Natural killer cell (primary cell): Measurements from ENCODE around the gene DNAAF8. TPM values are rescaled to one million over a fixed set of nuclear protein-coding genes. Genes with fewer than 3 reads are reported as not detected.

ENCODE experiments used
- ATAC-seq, 3 donors: fragments of 150-1000 bp in 2 of 3; fragments of 200-7000 bp in 1 of 3; cut with Tn5 transposase; 1 replicate in 1 of 3; 2 replicates in 2 of 3; pipeline ENCODE4 v1.10.0; 2021; ENCODE audit warnings: mild to moderate bottlenecking in 2 of 3, moderate library complexity in 2 of 3
- DNase-seq, 2 donors: peaks; one replicate each; pipeline versions ENCODE4 v3.0.0 to v3.0.0-alpha.2; 2013 to 2021; ENCODE audit warnings: mixed read lengths in 1 of 2
- H3K27ac ChIP-seq: one replicate; pipeline ENCODE4 v1.5.1; 2013; ENCODE audit warnings: mild to moderate bottlenecking, low read length
- H3K27me3 ChIP-seq: one replicate; pipeline ENCODE4 v1.6.1; 2013; ENCODE audit warnings: low read length; ENCODE audit not compliant: control insufficient read depth, insufficient read depth
- H3K36me3 ChIP-seq: one replicate; pipeline ENCODE4 v1.6.1; 2013; ENCODE audit warnings: low read length; ENCODE audit not compliant: control insufficient read depth, insufficient read depth
- H3K4me1 ChIP-seq: one replicate; pipeline ENCODE4 v1.6.1; 2013; ENCODE audit warnings: low read length; ENCODE audit not compliant: control insufficient read depth, insufficient read depth
- H3K4me3 ChIP-seq: one replicate; pipeline ENCODE4 v1.5.1; 2013; ENCODE audit warnings: low read length
- H3K9me3 ChIP-seq: one replicate; pipeline ENCODE4 v1.6.1; 2013; ENCODE audit warnings: low read length; ENCODE audit not compliant: control insufficient read depth, insufficient read depth
- H3K27ac Mint-ChIP-seq, 2 donors: one replicate each; pipeline ENCODE4 v1.8.0; 2022; ENCODE audit warnings: mild to moderate bottlenecking in 2 of 2, mixed read lengths in 2 of 2, moderate library complexity in 1 of 2
- H3K27me3 Mint-ChIP-seq, 2 donors: one replicate each; pipeline ENCODE4 v1.8.0; 2022; ENCODE audit warnings: low read depth in 2 of 2, mixed read lengths in 2 of 2
- H3K36me3 Mint-ChIP-seq: one replicate; pipeline ENCODE4 v1.8.0; 2022; ENCODE audit warnings: mixed read lengths
- H3K4me1 Mint-ChIP-seq, 2 donors: one replicate each; pipeline ENCODE4 v1.8.0; 2022; ENCODE audit warnings: mixed read lengths in 2 of 2
- H3K4me3 Mint-ChIP-seq: one replicate; pipeline ENCODE4 v1.8.0; 2022; ENCODE audit warnings: mild to moderate bottlenecking, moderate library complexity, mixed read lengths
- H3K9me3 Mint-ChIP-seq, 2 donors: one replicate each; pipeline ENCODE4 v1.8.0; 2022; ENCODE audit warnings: mixed read lengths in 2 of 2
- WGBS: methylation state at CpG from one replicate; pipeline ENCODE4 v1.1.7; 2013; ENCODE audit warnings: missing lambda C conversion rate; ENCODE audit not compliant: insufficient coverage; 5-methylcytosine and 5-hydroxymethylcytosine counted together
- intact Hi-C: fragments of 100-400 bp; cut with micrococcal nuclease; formaldehyde crosslinking; loops from one replicate; pipeline ENCODE4 v1.14.2; 2022
- total RNA-seq, 4 donors: library from RNA; stranded (reverse); fragments of 120-200 nt in 1 of 4; gene quantifications; one replicate each; pipeline versions ENCODE4 v1.2.3 to v1.2.4, GENCODE V29; 2013 to 2022
- TF ChIP-seq, protein P1 (sequence below): fragments of 200-600 bp; IDR thresholded peaks from one replicate; pipeline ENCODE4 v1.8.0; 2022; ENCODE audit warnings: antibody characterized with exemption

Gene DNAAF8
- total RNA-seq, 3 donors from 2014 or later (not counting 1 experiment from before 2014, with no cell fraction given), result 0.54 TPM; not detected in 2

DNA sequence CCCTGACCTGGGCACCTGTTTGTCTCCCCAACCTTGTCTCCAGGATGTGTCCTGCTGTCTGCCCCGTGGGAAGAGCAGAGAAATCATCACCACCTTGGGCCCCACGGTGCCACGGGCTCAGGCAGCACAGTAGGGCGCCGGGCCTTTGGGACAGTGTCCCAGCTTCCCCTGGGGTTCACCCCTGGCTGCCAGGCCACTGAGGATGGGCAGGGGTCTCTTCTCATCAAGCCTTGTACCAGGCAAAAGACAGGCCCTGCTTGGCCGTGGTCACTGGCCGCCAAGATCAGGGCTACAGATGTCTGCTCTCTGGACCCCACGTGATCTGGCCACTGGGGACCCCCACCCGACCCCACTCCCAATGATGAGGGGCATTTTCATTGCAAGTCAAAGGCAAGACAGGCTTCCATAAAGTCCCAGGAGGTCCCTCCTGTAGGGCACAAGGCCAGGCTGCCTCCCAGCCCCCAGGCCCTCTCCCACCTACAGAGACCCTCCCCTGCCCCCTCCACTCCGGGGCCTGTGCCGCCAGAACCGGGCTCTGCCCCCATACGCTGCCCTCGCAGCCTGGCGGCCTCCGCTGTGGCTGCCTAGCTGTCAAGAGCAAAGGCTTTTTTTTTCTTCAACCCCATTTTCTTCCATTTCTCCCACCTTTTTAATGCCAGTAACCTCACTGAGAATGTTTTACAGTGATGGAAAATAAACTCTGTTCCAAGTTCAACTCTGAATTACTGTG, 14.5 kb downstream of the DNAAF8 start:
- no peak overlapping the region for H3K4me3 Mint-ChIP-seq
- no peak for DNase-seq
- TF ChIP-seq, protein P1, sequence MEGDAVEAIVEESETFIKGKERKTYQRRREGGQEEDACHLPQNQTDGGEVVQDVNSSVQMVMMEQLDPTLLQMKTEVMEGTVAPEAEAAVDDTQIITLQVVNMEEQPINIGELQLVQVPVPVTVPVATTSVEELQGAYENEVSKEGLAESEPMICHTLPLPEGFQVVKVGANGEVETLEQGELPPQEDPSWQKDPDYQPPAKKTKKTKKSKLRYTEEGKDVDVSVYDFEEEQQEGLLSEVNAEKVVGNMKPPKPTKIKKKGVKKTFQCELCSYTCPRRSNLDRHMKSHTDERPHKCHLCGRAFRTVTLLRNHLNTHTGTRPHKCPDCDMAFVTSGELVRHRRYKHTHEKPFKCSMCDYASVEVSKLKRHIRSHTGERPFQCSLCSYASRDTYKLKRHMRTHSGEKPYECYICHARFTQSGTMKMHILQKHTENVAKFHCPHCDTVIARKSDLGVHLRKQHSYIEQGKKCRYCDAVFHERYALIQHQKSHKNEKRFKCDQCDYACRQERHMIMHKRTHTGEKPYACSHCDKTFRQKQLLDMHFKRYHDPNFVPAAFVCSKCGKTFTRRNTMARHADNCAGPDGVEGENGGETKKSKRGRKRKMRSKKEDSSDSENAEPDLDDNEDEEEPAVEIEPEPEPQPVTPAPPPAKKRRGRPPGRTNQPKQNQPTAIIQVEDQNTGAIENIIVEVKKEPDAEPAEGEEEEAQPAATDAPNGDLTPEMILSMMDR, result no peak
- H3K9me3 Mint-ChIP-seq, result no peaks in the 10 kb centered on the region
- H3K36me3 Mint-ChIP-seq, result no peaks in the 10 kb centered on the region
- H3K4me1 ChIP-seq, result no peaks in the 10 kb centered on the region
- H3K27ac ChIP-seq, result no peak overlapping the region
- peak overlapping the region in 1 of 2 donors; percentile 77 for H3K27ac Mint-ChIP-seq
- intact Hi-C loops, result no loop called here
- H3K27me3 Mint-ChIP-seq, result no peaks in the 10 kb centered on the region
- H3K4me1 Mint-ChIP-seq, result peaks cover 10% of the 10 kb centered on the region in 2 donors
- no peaks in the 10 kb centered on the region for H3K27me3 ChIP-seq
- H3K4me3 ChIP-seq, result no peak overlapping the region
- ATAC-seq, result no peak
- peaks cover 28% of the 10 kb centered on the region for H3K36me3 ChIP-seq
- 94% methylated on average over 16 of the region's 16 CpGs for WGBS
- H3K9me3 ChIP-seq, result no peaks in the 10 kb centered on the region

DNA sequence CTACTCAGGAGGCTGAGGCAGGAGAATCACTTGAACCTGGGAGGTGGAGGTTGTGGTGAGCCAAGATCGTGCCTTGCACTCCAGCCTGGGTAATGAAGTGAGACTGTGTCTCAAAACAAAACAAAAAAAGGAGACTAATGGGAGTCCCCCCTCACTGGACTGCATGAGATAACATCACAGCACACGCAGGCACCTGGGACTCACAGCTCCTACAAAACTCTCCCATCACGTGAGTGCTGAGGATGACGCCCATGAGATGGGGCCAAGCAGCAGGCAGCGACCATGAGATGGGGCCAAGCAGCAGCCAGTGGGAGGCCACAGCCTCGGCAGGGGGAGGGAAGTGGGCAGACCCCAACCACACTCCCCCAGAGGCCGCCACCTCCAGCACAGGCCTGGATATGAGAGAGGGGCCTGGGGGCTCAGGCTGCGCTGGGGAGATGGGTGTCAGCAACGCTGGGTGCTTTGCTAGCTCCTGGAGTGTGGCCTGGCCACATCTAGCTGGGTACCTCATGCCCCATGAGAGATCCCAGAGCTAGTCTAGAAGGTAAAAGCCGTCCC, 15.4 kb downstream of the DNAAF8 start:
- Histone ChIP-seq H3K4me1 (no peaks in the 10 kb centered on the region), H3K27me3 (no peaks in the 10 kb centered on the region), H3K4me3 (no peak overlapping the region), H3K36me3 (peaks cover 30% of the 10 kb centered on the region), H3K9me3 (no peaks in the 10 kb centered on the region), H3K27ac (no peak overlapping the region)
- Mint-ChIP-seq H3K36me3 (no peaks in the 10 kb centered on the region), H3K27ac (no peak overlapping the region), H3K27me3 (no peaks in the 10 kb centered on the region), H3K4me1 (peaks cover 10% of the 10 kb centered on the region in 2 donors), H3K4me3 (no peak overlapping the region), H3K9me3 (no peaks in the 10 kb centered on the region)
- ATAC-seq, result no peak
- 90% methylated on average over 9 of the region's 10 CpGs for WGBS
- TF ChIP-seq, protein P1, result no peak
- intact Hi-C loops, result no loop called here
- no peak for DNase-seq

DNA sequence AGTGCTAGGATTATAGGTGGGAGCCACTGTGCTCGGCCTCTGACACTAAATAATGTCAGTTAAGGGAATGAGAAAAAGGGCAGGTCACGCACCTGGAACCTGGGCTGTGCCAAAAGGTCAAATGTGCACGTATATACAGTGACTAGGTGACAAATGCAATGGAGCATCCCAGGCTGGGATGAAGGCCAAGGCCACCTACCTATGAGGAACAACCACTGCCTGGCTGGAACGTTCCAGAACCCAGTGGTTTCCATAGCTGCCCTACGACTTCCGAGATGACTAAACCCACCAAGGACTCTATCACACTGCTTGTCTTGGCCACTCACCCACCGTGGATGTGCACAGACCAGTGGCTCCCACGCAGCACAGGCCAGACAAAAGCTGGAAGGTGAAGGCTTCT, 16.6 kb downstream of the DNAAF8 start:
- intact Hi-C loops, result no loop called here
- DNase-seq (no peak), ATAC-seq (no peak)
- no peak overlapping the region for H3K4me3 Mint-ChIP-seq
- H3K36me3 Mint-ChIP-seq, result no peaks in the 10 kb centered on the region
- peaks cover 36% of the 10 kb centered on the region for H3K36me3 ChIP-seq
- H3K9me3 Mint-ChIP-seq, result no peaks in the 10 kb centered on the region
- H3K27ac ChIP-seq, result no peak overlapping the region
- H3K4me1 ChIP-seq, result no peaks in the 10 kb centered on the region
- no peaks in the 10 kb centered on the region for H3K27me3 Mint-ChIP-seq
- WGBS, result 97% methylated on average over 8 of the region's 8 CpGs
- TF ChIP-seq, protein P1, result no peak
- no peak overlapping the region for H3K27ac Mint-ChIP-seq
- peaks cover 10% of the 10 kb centered on the region in 2 donors for H3K4me1 Mint-ChIP-seq
- H3K27me3 ChIP-seq, result no peaks in the 10 kb centered on the region
- H3K4me3 ChIP-seq, result no peak overlapping the region
- H3K9me3 ChIP-seq, result no peaks in the 10 kb centered on the region
